Measurements from ENCODE around the gene PKM. TPM values are rescaled to one million over a fixed set of nuclear protein-coding genes. Genes with fewer than 3 reads are reported as not detected.

PKM gene
- total and polyA plus RNA-seq, 9 of the 15 experiments (the other 6 are each of a cell fraction or from before 2014, with no cell fraction given): 140 to 825 (median 383) TPM

- TF ChIP-seq REST (IDR thresholded peaks at IDR 0.05; ENCODE audit: borderline replicate concordance) (peak; percentile 78), REST (CRISPR knock-in tag; IDR thresholded peaks at IDR 0.05; ENCODE audit: low read depth) (no peak), MAZ (CRISPR knock-in tag; conservative IDR thresholded peaks at IDR 0.05 in 1 of 2, IDR thresholded peaks at IDR 0.05 in 1 of 2) (0 out of 4 replicates have a peak, but pooled peaks have one; percentile 18 to 23), SMC3 (conservative IDR thresholded peaks at IDR 0.05; ENCODE audit: insufficient read depth, low read depth, low read length) (peak; percentile 84), KDM5B (IDR thresholded peaks at IDR 0.05; ENCODE audit: insufficient replicate concordance, low read depth, low read length) (no peak), ARID2 (IDR thresholded peaks at IDR 0.05) (peak; percentile 54; the same call in 1 of the 2 replicates), RAD21 (CRISPR knock-in tag; conservative IDR thresholded peaks at IDR 0.05 in 1 of 2, IDR thresholded peaks at IDR 0.05 in 1 of 2) (peak; percentile 82 to 96), MCM5 (IDR thresholded peaks at IDR 0.05; ENCODE audit: low read depth) (no peak), ZFPM2 (CRISPR knock-in tag; IDR thresholded peaks at IDR 0.05) (no peak), STAG1 (CRISPR knock-in tag; IDR thresholded peaks at IDR 0.05; ENCODE audit: borderline replicate concordance) (peak; percentile 14; the same call in 1 of the 2 replicates), ZFP36 (IDR thresholded peaks at IDR 0.05; ENCODE audit: low read depth, low read length, partially characterized antibody) (peak; percentile 34), GABPA (tag; conservative IDR thresholded peaks at IDR 0.05; ENCODE audit: low read depth) (no peak), DEAF1 (CRISPR knock-in tag; IDR thresholded peaks at IDR 0.05) (peak; percentile 76)
These were observed 75.1 kb downstream of the PKM start (continued) for GRCh38 chr15:72155635-72156616.
